IPS-20b (cell line): ENCODE results near the gene ASCL5.

Experiments used
- H3K27ac ChIP-seq: one replicate; pipeline ENCODE4 v1.5.1; 2013; ENCODE audit warnings: low read length
- H3K27me3 ChIP-seq: 2 replicates; pipeline ENCODE4 v1.6.1; 2013; ENCODE audit warnings: mild to moderate bottlenecking, low read length, inconsistent platforms; ENCODE audit not compliant: insufficient read depth
- H3K36me3 ChIP-seq: 2 replicates; pipeline ENCODE4 v1.6.1; 2013; ENCODE audit warnings: low read depth, mild to moderate bottlenecking, inconsistent platforms, low read length, moderate library complexity; ENCODE audit not compliant: insufficient read depth
- H3K4me1 ChIP-seq: 2 replicates; pipeline ENCODE4 v1.6.1; 2013; ENCODE audit warnings: mild to moderate bottlenecking, control low read depth, inconsistent platforms, low read length, moderate library complexity; ENCODE audit not compliant: insufficient read depth
- H3K4me3 ChIP-seq: 2 replicates; pipeline ENCODE4 v1.5.1; 2013; ENCODE audit warnings: mild to moderate bottlenecking, low read length, inconsistent platforms
- H3K9ac ChIP-seq: 2 replicates; pipeline ENCODE4 v1.6.1; 2013; ENCODE audit warnings: low read depth, mild to moderate bottlenecking, inconsistent platforms, low read length, moderate library complexity
- H3K9me3 ChIP-seq: 2 replicates; pipeline ENCODE4 v1.6.1; 2013; ENCODE audit warnings: mild to moderate bottlenecking, low read depth, low read length, inconsistent platforms; ENCODE audit not compliant: insufficient read depth

Gene ASCL5

GRCh38 chr1:201090541-201090940, 36.4 kb downstream of the ASCL5 start:
- no peaks in the 10 kb centered on the region for H3K9me3 ChIP-seq
- no peaks in the 10 kb centered on the region for H3K27me3 ChIP-seq
- H3K4me3 ChIP-seq: no peak overlapping the region

GRCh38 chr1:201089596-201089995, 37.4 kb downstream of the ASCL5 start:
- Histone ChIP-seq H3K36me3 (no peaks in the 10 kb centered on the region), H3K9ac (no peak overlapping the region), H3K9me3 (no peaks in the 10 kb centered on the region), H3K27me3 (no peaks in the 10 kb centered on the region), H3K27ac (no peak overlapping the region), H3K4me3 (no peak overlapping the region), H3K4me1 (no peaks in the 10 kb centered on the region; the same call in 1 of the 2 replicates)

More at GRCh38 chr1:201090541-201090940, 36.4 kb downstream of the ASCL5 start:
- Histone ChIP-seq H3K27ac (no peak overlapping the region), H3K9ac (no peak overlapping the region), H3K4me1 (no peaks in the 10 kb centered on the region; the same call in 1 of the 2 replicates), H3K36me3 (no peaks in the 10 kb centered on the region)

- H3K4me3 ChIP-seq: no peak overlapping the region
- no peaks in the 10 kb centered on the region for H3K9me3 ChIP-seq
- H3K4me1 ChIP-seq: no peaks in the 10 kb centered on the region; the same call in 1 of the 2 replicates
- no peaks in the 10 kb centered on the region for H3K36me3 ChIP-seq
- H3K27ac ChIP-seq: no peak overlapping the region
- no peaks in the 10 kb centered on the region for H3K27me3 ChIP-seq
- H3K9ac ChIP-seq: no peak overlapping the region
Observed at GRCh38 chr1:201088901-201089525, 38.0 kb downstream of the ASCL5 start.

- Histone ChIP-seq H3K4me1 (no peaks in the 10 kb centered on the region; the same call in 1 of the 2 replicates), H3K27me3 (no peaks in the 10 kb centered on the region), H3K9me3 (no peaks in the 10 kb centered on the region), H3K4me3 (no peak overlapping the region), H3K27ac (no peak overlapping the region), H3K36me3 (no peaks in the 10 kb centered on the region), H3K9ac (no peak overlapping the region)
Observed at GRCh38 chr1:201088395-201088794, 38.6 kb downstream of the ASCL5 start.

- no peak overlapping the region for H3K9ac ChIP-seq
- H3K9me3 ChIP-seq: no peaks in the 10 kb centered on the region
- no peaks in the 10 kb centered on the region for H3K36me3 ChIP-seq
- no peaks in the 10 kb centered on the region for H3K27me3 ChIP-seq
- H3K4me1 ChIP-seq: no peaks in the 10 kb centered on the region; the same call in 1 of the 2 replicates
- no peak overlapping the region for H3K27ac ChIP-seq
- no peak overlapping the region for H3K4me3 ChIP-seq
Observed at GRCh38 chr1:201085902-201086735, 40.9 kb downstream of the ASCL5 start.

GRCh38 chr1:201084295-201084694, 42.7 kb downstream of the ASCL5 start:
- Histone ChIP-seq H3K9me3 (no peaks in the 10 kb centered on the region), H3K4me3 (no peak overlapping the region), H3K9ac (no peak overlapping the region), H3K4me1 (no peaks in the 10 kb centered on the region; the same call in 1 of the 2 replicates), H3K36me3 (no peaks in the 10 kb centered on the region), H3K27me3 (no peaks in the 10 kb centered on the region), H3K27ac (no peak overlapping the region)

GRCh38 chr1:201083741-201084140, 43.2 kb downstream of the ASCL5 start:
- no peak overlapping the region for H3K27ac ChIP-seq
- no peaks in the 10 kb centered on the region for H3K4me1 ChIP-seq
- H3K4me3 ChIP-seq: no peak overlapping the region
- no peaks in the 10 kb centered on the region for H3K9me3 ChIP-seq
- no peaks in the 10 kb centered on the region for H3K36me3 ChIP-seq
- no peaks in the 10 kb centered on the region for H3K27me3 ChIP-seq
- no peak overlapping the region for H3K9ac ChIP-seq

GRCh38 chr1:201080135-201080534, 46.8 kb downstream of the ASCL5 start:
- Histone ChIP-seq H3K27ac (no peak overlapping the region), H3K27me3 (no peaks in the 10 kb centered on the region), H3K4me3 (no peak overlapping the region), H3K9me3 (no peaks in the 10 kb centered on the region), H3K36me3 (no peaks in the 10 kb centered on the region), H3K4me1 (no peaks in the 10 kb centered on the region), H3K9ac (no peak overlapping the region)

- Histone ChIP-seq H3K36me3 (no peaks in the 10 kb centered on the region), H3K27me3 (no peaks in the 10 kb centered on the region), H3K9me3 (no peaks in the 10 kb centered on the region), H3K27ac (no peak overlapping the region), H3K4me3 (no peak overlapping the region), H3K9ac (no peak overlapping the region), H3K4me1 (no peaks in the 10 kb centered on the region)
Observed at GRCh38 chr1:201077736-201078135, 49.2 kb downstream of the ASCL5 start.

- Histone ChIP-seq H3K4me3 (no peak overlapping the region), H3K27ac (no peak overlapping the region), H3K9ac (no peak overlapping the region), H3K27me3 (no peaks in the 10 kb centered on the region), H3K9me3 (no peaks in the 10 kb centered on the region), H3K36me3 (no peaks in the 10 kb centered on the region), H3K4me1 (no peaks in the 10 kb centered on the region)
Observed at GRCh38 chr1:201077116-201077515, 49.9 kb downstream of the ASCL5 start.

- no peaks in the 10 kb centered on the region for H3K9me3 ChIP-seq
- no peak overlapping the region for H3K9ac ChIP-seq
- no peak overlapping the region for H3K27ac ChIP-seq
- H3K27me3 ChIP-seq: no peaks in the 10 kb centered on the region
- no peaks in the 10 kb centered on the region for H3K36me3 ChIP-seq
- no peaks in the 10 kb centered on the region for H3K4me1 ChIP-seq
- no peak overlapping the region for H3K4me3 ChIP-seq
Observed at GRCh38 chr1:201076092-201076491, 50.9 kb downstream of the ASCL5 start.

GRCh38 chr1:201074018-201074417, 53.0 kb downstream of the ASCL5 start:
- Histone ChIP-seq H3K4me1 (no peaks in the 10 kb centered on the region), H3K36me3 (no peaks in the 10 kb centered on the region), H3K9ac (no peak overlapping the region), H3K27me3 (no peaks in the 10 kb centered on the region), H3K4me3 (no peak overlapping the region), H3K27ac (no peak overlapping the region), H3K9me3 (no peaks in the 10 kb centered on the region)
